Activated effector memory CD4-positive, alpha-beta T cell treated with anti-CD3 and anti-CD28 coated beads, Interleukin-2, amount 50 U/mL, for 16 hours (primary cell): ENCODE results near the gene CYP27B1.

Source experiments
- DNase-seq: peaks from one replicate; pipeline ENCODE4 v3.0.0-alpha.2; 2020

CYP27B1 gene, protein sequence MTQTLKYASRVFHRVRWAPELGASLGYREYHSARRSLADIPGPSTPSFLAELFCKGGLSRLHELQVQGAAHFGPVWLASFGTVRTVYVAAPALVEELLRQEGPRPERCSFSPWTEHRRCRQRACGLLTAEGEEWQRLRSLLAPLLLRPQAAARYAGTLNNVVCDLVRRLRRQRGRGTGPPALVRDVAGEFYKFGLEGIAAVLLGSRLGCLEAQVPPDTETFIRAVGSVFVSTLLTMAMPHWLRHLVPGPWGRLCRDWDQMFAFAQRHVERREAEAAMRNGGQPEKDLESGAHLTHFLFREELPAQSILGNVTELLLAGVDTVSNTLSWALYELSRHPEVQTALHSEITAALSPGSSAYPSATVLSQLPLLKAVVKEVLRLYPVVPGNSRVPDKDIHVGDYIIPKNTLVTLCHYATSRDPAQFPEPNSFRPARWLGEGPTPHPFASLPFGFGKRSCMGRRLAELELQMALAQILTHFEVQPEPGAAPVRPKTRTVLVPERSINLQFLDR

DNA sequence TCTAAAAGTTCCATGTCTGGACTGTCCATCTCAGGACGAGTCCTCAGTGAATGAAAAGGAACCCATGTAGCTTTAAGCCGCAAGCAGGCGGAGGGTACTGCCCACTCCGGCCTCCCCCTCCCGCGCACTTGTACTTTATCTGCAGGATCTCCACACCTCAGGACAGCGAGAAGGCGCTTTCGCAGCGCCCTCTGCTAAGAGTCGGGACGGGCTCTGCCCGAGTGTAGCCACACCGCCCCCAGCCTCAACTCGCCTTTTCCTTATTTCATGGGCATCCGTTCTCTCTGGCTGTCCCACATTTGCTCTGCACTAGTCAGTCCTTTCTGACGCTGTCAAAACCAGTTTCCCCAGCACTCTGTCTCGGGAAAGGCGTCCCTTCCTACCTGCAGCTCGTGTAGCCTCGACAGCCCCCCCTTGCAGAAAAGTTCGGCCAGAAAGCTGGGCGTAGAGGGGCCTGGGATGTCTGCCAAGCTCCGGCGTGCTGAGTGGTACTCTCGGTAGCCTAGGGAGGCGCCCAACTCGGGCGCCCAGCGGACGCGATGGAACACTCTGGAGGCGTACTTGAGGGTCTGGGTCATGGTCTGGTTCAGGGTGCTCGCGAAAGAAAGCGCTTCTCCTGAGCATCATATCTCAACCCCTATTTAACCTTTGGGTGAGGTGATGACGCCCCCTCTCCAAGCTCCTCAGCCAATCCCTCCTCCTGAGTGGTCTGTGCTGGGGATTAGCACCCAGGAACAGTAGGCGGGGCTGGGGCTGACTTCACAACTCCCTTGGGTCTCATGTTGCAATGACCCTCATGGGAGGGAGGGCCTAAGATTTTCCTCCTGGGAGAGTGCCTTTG lies at the start of gene CYP27B1:
Gene CYP27B1, minus strand, starts transcription at position 615 of the 841 bp plus-strand sequence. Its CDS starts 37 bp downstream, at position 578.
- no peak for DNase-seq

DNA sequence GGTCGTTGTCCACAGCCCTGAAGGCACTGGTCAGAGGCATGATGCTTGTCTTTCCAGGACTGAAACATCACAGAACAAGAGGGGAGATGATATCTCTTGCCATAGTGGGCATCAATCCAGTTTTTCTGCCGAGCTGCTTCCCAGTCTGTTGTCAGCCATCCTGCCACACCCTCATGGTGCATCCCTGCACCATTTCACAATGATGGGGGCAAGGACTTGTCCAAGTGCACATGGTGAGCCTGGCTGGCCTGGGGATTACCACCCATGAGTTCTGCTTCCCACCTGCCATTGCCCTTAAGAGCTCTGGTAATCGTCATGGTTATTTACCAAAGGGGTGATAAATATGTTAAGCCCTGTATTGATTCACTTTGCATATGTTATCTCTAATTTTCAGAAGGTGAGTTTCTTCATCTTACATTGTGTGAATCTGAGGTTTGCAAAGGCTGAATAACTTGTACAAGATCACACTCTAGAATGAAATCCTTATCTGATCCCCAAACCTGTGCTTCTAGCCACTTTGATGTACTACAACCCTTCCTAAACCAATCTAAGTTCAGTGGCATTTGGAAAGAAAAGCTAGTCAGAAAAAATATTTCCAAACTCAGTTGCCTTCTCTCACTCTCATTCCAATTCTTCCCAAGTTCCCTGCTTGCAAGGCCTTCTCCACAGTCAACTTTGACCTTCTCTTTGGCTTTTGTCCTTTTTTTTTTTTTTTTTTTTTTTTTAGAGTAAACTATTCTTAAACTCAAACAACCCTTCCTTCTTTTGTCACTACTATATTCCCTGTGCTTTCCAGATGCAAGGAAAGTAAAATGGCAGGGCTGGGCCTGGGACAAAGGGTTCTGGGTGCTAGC lies 49.4 kb upstream of the CYP27B1 start:
- no peak for DNase-seq

DNA sequence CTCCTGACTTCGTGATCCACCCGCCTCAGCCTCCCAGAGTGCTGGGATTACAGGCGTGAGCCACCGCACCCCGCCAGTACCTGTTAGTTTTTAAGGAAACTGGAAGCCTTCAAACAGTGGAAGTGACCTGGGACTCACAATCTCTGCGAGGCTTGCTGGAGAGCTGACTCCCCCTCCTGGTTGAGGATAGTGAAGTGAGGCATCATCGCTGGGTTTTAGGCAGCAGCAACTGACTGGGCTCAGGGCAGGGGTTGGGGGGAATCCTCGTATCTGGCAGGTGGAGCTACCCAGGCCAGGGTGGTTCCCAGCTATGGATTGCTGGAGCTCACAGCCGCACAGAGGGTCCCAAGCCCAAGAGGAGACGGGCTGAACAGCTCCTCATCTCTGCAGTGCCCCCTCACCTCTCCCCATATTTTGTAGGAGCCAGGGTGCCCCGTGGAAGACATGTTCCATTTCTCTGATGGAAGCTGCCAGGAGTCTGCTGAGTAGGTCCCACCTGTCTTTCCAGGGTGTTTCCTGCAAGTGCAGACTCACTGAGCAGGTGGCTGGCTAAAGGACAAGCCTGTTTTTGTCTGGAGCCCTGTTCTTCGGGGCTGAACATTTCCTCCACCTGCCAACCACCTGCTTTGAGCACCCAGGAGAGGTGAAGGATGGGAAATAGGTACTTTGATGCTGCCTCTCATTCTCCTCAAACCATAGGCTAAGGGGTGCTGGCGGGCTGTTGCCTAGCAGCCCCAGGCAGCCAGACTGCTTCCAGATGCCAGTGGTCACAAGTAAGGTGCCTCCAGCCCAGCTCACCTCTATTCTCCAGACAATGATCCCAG lies 48.5 kb upstream of the CYP27B1 start:
- peak; percentile 71 for DNase-seq

DNA sequence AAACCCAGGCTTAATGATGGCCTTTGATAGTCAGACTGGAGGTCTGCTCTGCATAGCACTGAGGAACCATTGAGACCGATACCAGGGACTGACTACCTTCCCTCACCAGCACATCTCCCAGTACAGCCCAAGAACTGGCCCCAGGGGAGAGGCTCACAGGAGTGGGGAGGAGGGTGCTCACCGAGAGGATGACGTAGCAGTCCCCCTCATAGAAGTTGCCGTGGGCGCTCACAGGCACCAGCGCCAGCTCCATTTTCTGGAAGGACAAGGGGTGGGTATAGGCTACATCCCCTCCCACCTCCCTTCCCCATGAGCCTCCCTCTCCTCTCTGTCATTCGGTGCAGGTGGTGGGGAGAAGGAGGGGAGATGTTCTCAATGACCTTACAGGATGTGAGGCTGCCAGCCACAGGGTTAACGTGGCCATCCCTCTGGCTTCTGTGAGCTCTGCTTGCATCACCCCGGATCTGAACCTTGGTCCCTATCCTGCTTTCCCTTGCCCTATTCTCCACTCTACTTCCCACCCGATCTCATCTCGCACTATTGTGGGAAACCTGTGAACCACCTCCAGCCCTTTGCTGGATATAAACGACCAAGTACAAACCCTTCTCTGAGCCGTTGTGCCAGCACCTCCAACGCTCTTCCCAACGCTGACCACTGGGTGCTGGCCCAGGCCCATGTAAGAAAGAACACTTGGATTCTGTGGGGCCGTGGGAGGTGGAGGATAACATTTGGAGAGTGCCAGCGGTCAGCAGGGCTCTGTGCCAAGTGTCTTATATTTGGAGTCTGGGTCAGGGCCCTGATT lies 47.3 kb upstream of the CYP27B1 start:
- no peak for DNase-seq

DNA sequence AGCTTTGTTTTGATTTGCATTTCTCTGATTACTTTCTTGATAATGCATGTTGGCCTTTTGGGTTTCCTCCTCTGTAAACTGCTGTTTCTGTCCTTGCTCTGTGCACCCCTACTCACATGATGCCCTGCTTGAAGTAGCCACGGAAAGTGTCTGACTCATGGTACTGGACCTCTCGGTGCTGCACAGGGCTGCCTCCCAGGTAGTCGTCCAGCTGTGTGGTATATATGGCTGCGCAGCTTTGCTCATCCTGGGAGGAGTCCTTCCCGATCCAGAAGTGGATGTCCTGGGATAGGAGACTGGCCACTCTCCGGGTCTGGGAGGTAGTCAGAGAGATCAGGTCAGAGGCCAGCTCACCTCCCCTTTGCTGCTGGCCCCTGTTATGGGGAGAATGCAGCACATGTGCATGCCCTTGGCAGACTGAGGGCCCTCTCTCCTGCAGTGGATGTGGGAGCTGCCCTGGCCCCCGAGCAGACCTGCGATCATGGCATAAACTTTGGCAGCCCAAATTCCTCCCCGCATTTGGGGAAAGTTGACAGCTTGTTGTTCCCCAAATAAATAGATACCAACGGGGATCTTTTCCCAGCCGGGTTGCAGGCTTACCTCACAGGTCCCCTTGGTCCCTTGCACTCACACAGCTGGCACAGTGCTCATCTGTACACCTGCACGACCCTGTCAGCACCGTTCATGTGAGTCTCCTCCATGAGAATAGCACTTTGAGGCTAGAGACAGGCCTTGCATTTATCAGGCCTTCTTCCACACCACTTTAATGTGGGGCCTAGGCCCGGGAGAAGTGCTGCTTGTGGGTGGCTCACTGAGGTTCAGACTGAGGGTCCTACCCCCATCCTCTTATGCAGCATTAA lies 46.5 kb upstream of the CYP27B1 start:
- DNase-seq: no peak

DNA sequence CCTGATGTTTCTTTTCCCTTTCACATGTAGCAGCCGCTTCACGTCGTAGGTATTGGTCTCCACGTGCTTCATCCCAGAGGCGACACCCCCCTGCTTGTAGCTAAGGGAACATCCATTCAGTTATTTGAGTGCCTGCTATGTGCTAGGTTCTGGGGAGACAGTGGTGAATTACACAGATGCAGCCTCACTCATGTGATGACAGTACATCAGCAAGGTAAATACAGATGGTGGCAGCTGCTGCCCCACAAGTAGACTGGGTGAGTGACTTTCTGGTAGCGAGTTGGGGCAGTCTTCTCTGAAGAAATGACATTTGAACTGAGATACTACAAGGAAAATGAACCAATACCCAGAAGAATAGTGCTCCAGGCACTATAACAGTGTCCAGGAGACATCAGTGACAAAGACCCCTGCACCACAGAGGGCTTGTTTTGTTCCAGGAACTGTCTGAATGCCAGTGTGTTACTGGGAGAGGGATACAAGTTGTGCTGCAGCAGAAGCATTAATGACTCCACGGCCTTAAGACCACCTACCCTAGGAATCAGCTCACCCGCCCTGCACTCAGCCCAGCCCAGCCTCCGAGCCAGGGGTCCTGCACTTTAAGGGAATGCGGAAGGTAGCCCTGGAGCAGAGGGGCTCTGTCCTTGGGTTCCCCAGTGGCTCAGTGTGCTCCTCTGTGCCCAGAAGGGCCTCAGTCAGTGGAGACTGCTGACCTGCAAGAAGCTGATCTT lies 44.3 kb upstream of the CYP27B1 start:
- no peak for DNase-seq

DNA sequence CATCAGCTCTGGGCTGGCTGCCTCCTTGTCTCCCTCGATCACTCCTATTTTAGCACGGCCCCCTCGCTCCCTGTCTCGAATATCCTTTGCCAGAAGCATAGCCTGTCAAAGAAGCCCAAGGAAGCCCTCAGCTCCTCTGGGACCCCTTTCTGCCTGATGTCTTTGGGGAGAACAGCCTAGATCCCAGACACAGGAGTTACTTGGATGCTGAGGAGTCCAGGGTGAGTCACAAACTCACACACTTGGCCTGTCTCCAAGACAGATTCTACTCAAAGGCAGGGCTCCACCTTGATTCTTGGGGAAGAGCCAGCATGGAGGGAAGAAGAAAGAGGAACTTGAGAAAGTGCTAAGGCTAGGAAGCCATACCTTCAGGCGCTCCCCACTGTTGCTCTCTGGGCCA lies 43.6 kb upstream of the CYP27B1 start:
- no peak for DNase-seq

DNA sequence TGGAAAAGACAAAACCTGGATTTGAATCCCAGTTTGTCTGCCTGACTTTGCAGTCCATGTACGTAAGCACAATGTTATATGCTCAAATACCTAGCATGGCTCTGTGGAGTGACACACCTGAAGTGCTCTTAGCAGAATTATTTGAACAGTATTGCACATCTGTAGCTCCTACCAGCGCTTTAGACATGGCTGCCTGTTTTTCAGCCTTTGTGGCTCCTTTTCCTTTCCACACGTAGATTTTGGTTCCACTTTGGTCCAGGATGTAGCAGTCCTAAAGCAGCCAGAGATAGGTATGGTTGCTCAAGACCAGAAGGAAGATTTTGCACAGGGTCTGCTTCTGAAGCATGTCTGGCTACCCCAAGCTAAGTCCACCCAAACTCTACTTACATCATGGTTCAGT lies 42.5 kb upstream of the CYP27B1 start:
- DNase-seq: no peak

DNA sequence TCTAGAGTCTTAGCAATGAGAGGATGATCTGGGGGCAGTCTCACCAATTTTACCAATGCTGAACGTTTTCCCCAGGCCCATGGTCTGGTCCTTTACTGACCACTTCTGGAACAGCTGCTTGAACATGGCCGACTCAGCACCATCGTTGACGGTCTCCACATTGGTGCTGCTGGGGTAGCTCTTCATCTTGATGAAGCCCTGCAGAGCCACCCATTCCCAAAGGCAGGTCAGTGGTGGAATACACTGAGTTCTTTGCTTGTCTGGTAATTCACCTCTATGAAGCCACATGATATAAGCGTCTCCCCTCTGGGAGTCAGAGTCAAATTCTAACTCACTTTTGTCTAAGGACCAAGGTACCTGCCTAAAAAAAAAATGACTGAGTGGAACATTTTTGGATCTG lies 41.5 kb upstream of the CYP27B1 start:
- no peak for DNase-seq

DNA sequence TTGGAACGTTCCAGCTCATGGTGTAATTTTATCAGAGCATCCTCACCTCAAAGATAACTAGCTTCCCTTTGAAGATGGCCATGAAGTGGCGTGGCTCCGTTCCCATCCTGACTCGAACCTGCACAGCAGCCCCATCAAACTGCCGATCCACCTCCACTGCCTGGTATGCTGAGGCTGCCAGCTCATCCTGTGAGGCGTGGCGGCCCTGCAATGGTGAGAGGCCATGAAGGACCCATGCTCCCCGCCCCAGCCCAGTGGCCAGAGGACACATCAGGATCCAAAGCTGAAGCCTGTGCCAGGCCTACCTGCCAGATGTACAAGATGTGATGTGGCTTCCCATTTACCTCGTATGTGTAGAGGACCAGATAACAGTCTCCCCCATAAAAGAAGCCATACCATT lies 40.4 kb upstream of the CYP27B1 start:
- no peak for DNase-seq

DNA sequence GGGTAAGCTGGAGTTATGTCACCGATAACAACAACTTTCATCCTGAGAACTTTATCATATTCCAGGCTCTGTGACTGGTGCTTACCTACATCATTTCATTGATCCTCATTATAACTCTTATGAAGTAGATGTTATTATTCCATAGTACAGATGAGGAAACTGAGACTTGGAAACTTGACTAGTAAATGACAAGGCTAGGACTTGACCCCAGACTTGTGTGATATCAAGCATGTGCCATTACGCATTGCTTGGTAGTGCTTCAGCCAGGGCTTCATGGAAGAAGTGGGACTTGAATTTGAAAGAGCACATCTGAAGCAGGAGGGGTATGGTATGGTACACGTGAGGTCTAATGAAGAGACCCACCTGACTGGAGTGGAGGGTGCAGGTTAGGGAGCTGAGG lies 39.8 kb upstream of the CYP27B1 start:
- no peak for DNase-seq

DNA sequence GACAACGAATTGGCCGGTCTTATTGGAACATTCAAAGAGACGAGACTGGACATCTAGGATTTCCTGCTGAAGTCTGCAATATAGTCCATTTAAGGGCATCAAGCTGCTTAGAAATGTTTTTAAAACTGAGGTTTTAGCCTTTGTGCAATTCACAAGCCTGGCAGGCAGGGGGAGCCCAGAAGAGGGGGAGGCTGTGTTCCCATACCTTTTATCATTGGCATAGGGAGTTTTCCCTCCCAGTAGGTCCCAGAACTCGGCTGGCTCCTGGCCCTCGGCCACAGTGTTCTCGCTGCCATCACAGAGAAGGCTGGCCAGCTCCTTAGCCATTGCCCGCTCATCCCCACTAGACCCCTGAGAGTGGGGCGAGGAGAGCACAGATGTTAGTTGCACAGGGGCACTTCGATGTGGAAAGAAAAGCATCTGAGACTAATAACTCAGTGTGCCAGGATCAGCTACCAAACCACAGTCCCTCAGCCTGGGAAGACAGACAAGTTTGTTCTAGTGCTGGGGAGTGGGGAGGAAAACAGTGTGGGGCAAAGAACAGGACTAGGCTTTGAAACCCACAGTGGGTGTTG lies 36.5 kb upstream of the CYP27B1 start:
- peak; percentile 74 for DNase-seq

DNA sequence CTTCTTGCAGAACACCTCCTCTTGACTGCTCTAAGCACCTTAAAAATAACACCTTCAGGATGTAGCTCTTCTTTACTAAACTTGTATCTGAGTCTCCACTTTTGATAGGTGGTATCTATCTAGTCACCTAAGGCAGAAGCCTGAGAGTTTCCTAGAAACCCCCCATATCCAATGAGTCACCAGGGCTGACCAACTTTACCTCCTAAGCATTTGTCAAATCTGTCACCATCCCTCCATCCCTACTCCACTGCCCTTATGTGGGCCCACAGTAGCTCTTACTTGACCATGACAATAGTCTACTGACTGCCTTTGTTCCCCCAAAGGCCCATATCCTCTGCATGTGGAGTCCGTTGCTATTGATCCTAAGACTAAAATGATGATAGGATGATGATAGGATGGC lies 35.7 kb upstream of the CYP27B1 start:
- DNase-seq: no peak

DNA sequence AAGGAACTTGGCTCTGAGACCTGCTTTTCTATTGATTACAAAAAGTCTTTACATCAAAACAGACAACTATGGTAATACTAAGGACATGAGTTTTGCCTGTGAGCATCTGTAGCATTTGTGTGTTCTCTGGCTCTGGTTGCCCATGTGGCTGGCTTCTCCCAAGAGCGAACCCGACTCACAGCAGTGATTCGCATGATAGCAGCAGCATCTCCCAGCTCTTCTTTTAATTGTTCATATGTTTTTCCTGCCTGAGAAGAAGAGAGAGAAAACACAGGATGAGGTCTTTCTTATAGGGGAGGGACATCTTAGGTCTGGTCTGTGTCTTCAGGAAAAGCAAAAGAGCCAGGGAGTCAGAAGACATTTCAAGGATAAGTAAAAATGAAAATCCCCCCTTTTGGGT lies 34.1 kb upstream of the CYP27B1 start:
- DNase-seq: no peak

DNA sequence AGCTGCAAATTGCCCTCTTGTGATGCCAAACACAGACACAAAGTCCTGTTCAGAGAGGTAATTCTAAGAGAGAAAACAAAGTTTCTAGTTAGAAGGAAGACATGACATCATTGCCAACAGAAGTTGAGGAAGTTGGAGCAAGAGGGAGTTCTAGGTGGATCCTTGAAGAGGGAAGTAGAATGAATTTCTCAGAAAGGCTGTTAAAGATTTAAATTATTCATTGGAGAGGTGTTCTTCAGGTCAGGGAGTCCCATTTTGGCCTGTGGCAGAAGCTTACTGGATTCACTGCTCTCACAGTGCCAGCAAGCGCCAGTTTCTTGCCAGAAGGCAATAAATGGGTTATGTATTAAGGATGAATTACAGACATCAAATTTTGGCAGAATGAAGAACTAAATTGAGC lies 31.1 kb upstream of the CYP27B1 start:
- no peak for DNase-seq

DNA sequence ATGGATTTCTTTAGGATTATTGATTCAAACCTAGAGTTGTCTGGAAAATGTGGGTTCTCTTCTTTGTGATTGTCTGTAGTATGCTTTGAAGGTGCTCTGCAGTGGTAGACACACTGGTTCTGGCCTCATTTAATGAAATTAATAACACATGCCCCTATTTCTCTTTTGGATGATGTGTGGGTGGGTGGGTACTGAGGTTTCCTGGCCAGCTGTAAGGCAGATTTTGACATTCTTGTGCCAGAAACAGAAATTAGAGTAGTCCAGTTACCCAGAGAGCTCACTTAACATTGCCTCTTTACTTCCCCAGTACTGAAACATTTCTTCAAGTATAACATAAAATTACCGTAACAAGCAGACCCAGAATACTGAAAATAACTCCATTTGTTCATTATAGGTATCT lies 30.1 kb upstream of the CYP27B1 start:
- no peak for DNase-seq

DNA sequence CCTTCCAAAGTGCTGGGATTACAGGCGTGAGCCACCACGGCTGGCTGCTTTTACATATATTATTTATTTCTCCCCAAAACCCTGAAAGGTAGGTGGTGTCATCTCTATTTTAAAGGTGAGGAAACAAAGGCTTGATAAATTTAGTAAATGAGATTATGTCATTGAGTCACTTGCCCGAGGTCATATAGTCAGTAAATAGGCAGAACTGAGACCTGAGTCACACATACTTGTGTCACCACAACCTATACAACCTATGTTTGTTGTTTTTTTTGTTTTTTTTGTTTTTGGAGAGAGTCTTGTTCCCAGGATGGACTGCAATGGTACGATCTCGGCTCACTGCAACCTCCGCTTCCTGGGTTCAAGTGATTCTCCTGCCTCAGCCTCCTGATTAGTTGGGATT lies 28.5 kb upstream of the CYP27B1 start:
- no peak for DNase-seq

DNA sequence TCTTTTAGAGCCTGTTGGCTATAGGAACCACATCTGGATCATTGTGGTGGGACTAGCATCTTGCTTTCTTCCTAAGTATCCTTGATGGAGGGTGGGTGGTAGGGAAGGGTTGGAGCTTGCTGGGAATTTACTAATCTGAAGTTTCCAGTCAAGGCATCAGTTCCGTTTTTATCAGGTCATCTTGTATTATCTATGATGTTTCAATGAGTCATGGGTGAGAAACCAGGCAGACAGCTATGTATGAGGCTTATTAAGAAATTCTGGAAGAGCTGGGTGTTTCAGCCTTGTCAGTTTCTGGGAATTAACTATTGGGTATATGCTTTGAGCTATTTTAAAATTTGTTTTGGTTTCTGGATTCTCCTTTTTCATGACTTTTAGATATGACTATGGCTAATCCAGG lies 27.0 kb upstream of the CYP27B1 start:
- DNase-seq: no peak

DNA sequence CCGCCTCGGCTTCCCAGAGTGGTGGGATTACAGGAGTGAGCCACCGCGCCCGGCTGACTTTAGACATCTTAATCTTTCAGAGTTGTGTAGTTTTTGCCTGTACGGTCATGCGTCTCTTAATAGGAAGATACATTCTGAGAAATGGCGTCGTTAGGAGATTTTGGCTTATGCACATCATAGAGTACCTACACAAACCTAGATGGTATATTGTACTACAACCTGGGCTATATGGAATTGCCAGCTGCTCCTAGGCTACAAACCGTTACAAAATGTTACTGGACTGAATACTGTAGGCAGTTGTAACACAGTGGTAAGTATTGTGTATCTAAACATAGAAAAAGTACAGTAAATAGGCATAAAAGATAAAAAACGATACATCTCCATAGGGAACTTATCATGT lies 17.0 kb upstream of the CYP27B1 start:
- DNase-seq: no peak
